Adrenal gland (tissue), 5 donors: Measurements from ENCODE around the gene MTHFD2.

Experiments used
- CTCF ChIP-seq, 6 experiments: fragments of 450-650 bp in 4 of 6; fragments of 200-600 bp in 2 of 6; sonication (generic) in 1 of 6; IDR thresholded peaks; 1 replicate in 5 of 6; 2 replicates in 1 of 6; pipeline versions ENCODE4 v1.5.1 to v1.8.0; 2016 to 2021; ENCODE audit warnings: antibody characterized with exemption in 6 of 6, mild to moderate bottlenecking in 2 of 6, moderate library complexity in 1 of 6
- POLR2A ChIP-seq, 2 donors: fragments of 450-650 bp; IDR thresholded peaks; one replicate each; pipeline ENCODE4 v1.6.1; 2017; ENCODE audit warnings: antibody characterized with exemption in 2 of 2, mild to moderate bottlenecking in 2 of 2, moderate library complexity in 1 of 2
- donor health status: DM: no; HTN: no; CAD: no.

DNA sequence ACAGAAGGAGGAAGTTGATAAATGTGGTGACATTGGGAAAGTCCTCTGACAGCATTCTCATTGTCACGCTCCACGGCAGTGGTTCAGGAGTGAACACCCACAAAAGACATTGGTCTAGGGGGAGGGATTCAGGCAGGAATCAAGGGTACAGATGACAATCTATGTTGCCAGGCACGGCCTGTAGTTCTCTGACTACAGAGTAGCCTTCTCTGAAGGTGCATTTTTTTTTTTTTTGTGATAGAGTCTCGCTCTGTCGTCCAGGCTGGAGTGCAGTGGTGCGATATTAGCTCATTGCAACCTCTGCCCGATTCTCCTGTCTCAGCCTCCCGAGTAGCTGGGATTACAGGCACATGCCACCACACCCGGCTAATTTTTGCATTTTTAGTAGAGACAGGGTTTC is 12.4 kb upstream of the MTHFD2 start:
- TF ChIP-seq POLR2A (IDR thresholded peaks at IDR 0.05) (no peak), CTCF (IDR thresholded peaks at IDR 0.05) (no peak)
